ENCODE measurements around the gene SPSB2. TPM values are rescaled to one million over a fixed set of nuclear protein-coding genes. Genes with fewer than 3 reads are reported as not detected.
"Not testable (repeated sequence)": the region's sequence is repeated elsewhere in the genome, so short reads cannot be mapped to it uniquely, and the experiment has no call there.

The SPSB2 gene, protein sequence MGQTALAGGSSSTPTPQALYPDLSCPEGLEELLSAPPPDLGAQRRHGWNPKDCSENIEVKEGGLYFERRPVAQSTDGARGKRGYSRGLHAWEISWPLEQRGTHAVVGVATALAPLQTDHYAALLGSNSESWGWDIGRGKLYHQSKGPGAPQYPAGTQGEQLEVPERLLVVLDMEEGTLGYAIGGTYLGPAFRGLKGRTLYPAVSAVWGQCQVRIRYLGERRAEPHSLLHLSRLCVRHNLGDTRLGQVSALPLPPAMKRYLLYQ
- 10 to 100 TPM in 3 of 4 donors, 1 to 10 TPM in 1; 7.8 to 19.8 (median 13.5) TPM for polyA plus RNA-seq (ENCODE audit: insufficient read length in 4 of 4)

DNA sequence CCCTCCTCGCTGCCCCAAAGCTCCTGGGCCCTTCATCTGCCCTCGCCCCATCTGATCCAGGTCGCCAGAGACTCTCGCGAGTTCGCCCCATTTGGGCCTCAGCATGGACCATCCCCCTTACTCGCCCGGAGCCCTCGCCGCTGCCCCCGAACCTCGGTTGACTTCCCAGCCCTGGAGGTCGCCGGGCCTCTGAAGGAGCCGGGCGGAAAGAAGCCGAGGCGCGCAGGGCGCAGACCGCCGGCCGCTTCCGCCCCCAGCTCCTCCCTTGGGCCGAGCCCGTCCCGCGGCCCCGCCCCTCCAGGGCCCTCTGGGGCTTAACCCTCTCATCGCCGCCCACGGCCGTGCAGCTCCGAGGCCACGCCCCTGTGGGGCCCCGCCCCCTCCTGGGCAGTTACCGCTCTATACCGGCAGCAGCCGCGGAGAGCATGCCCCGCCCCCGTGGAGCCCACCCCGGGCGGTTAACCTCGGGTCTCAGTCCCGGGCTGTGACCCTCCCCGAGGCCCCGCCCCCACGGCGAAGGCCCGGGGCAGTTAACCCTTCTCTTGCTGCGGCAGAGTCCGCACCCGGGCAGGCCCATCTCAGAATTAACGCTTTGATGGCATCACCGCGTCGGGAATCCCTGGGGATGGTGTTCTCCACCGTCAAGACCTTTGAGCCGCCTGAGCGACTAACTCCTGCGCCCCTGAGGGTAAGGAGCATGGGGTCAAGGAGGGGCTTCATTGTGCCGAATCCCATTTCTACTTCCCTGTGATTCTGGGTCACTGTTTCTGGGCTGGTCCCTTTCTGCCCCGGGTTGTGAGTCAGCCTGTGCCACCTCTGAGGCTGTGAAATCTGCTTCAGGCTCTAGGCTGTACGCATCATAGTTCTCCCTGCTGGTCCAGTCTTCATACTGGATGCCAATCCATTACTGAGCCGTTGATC is at the start of gene SPSB2:
Gene SPSB2 (minus strand): TSS at position 210 of the 921 bp plus-strand sequence. CDS start 402 bp downstream, outside the sequence.
- peak; percentile 84 to 97 (median 96) for DNase-seq (ENCODE audit: low read depth in 4 of 4, low spot score in 2 of 4)

DNA sequence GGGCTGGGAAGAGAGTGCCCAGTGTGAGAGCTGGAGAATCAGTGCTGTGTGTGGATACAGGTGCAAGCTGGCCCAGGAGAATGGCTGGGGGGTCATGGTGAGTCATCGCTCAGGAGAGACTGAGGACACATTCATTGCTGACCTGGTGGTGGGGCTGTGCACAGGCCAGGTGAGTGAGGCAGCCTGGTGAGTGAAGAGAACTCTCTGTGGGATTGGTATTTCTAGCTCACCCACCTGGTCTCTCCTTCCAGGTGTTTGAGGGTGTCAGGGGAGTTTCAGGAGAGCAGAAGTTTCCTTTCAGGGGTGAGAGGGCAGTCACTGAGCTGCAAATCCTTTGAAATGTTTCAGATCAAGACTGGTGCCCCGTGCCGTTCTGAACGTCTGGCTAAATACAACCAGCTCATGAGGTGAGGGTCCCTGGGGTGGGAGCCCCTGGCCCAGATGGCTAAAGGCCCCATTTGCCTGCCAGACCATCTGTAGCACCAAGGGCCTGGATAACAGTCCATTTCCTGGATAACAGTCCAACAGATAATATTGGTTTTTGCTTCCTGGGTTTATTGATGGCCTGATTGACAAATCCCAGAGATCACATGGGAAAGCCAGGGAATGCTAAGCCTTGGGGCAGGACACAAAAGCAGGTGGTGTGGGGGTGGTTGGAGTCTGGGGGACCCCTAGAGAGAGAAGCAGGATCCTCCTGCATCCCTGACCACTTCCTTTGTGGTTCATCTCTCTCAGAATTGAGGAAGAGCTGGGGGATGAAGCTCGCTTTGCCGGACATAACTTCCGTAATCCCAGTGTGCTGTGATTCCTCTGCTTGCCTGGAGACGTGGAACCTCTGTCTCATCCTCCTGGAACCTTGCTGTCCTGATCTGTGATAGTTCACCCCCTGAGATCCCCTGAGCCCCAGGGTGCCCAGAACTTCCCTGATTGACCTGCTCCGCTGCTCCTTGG is 49.2 kb upstream of the SPSB2 start:
- no peak for DNase-seq (ENCODE audit: low read depth in 4 of 4, low spot score in 2 of 4)

DNA sequence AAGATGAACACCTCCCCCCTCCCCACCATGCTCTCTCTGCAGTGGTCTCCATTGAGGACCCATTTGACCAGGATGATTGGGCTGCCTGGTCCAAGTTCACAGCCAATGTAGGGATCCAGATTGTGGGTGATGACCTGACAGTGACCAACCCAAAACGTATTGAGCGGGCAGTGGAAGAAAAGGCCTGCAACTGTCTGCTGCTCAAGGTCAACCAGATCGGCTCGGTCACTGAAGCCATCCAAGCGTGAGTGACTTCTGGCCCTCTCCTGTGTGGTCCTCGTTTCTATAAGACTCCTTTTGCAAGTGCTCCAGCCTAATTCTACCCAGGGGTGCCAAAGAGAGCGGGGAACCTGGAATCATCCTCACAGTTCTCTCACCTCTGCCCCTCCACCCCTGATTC is 48.4 kb upstream of the SPSB2 start:
- no peak for DNase-seq (ENCODE audit: low read depth in 4 of 4, low spot score in 2 of 4)

DNA sequence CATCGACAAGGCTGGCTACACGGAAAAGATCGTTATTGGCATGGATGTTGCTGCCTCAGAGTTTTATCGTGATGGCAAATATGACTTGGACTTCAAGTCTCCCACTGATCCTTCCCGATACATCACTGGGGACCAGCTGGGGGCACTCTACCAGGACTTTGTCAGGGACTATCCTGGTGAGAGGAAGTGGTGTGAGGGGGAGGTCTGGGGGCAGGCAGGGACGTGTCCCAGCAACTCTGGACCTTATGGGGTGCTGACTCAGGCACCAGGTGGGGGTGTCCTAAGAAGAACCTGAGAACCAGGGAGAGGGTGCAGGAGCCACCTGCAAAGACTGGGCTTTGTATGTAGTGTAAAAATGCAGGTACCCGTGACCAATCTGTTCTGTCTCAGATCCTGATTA is 46.5 kb upstream of the SPSB2 start:
- DNase-seq (ENCODE audit: low read depth in 4 of 4, low spot score in 2 of 4) = no peak

DNA sequence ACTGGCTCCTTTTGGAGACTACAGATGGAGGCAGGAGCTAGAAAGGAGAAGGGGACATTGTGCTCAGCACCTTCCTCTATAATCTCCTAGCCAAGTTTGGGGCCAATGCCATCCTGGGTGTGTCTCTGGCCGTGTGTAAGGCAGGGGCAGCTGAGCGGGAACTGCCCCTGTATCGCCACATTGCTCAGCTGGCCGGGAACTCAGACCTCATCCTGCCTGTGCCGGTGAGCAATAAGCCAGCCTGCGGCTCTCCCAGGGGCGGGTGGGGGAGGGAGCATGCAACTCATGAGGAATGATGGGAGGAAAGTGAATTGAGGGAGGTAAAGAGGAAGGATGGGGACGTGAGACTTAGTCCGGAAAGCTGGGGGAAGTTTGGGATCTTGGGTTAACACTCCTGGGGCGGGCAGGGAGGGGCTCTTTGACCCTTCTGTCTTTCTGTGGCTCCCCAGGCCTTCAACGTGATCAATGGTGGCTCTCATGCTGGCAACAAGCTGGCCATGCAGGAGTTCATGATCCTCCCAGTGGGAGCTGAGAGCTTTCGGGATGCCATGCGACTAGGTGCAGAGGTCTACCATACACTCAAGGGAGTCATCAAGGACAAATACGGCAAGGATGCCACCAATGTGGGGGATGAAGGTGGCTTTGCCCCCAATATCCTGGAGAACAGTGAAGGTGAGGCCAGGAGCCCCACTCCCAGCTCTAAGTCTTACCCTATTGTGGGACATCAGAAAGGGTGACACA is 44.6 kb upstream of the SPSB2 start:
- no peak for DNase-seq (ENCODE audit: low read depth in 4 of 4, low spot score in 2 of 4)

DNA sequence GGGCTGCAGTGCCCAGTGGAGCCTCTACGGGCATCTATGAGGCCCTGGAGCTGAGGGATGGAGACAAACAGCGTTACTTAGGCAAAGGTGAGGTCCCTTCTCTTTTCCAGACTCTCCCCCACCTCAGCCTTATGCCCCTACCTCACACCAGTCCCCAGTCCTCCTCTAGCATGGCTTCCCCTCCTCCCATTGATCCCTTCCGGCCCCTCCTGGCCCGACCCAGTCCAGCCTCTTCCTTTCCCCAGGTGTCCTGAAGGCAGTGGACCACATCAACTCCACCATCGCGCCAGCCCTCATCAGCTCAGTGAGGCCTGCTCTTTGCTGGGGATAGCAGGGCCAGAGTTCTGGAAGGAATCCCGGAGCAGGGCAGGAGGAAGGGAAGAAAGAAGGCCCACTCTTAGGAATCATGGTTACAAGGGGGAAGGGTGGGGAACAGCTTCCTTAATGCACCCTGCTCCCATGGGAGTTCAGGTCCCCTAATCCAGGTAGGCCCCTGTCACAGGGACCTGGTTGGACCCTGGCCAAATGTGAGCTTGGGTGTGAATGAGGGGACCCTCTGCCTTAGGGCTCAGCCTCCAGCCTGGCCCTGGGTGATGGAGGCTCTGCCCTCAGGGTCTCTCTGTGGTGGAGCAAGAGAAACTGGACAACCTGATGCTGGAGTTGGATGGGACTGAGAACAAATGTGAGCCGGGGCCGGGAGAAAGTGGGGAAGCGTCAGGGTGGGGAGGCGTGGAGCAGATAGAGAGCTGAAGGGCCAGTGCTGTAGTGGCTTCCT is 43.5 kb upstream of the SPSB2 start:
- DNase-seq (ENCODE audit: low read depth in 4 of 4, low spot score in 2 of 4) = no peak

DNA sequence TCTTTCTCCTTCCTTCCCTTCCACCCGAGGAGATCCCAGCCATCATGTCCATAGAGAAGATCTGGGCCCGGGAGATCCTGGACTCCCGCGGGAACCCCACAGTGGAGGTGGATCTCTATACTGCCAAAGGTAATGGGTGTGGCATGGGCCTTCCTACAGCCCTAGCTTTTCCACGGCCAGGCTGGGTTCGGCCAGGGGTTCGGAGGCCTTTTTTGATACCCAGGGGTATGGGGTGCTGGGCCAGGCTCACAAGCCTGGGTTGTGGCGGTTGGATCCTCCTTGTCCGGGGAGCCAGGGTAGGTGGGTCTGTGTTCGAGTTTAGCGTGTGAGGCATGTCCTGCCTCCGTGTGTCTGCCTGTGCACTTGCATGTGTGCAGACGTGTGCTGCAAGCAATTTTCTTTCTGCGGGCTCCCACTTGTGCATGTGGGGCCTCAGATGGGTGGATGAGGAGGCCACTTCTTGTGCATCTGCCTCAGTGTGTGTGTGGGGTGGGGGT is 42.7 kb upstream of the SPSB2 start:
- DNase-seq (ENCODE audit: low read depth in 4 of 4, low spot score in 2 of 4) = no peak

DNA sequence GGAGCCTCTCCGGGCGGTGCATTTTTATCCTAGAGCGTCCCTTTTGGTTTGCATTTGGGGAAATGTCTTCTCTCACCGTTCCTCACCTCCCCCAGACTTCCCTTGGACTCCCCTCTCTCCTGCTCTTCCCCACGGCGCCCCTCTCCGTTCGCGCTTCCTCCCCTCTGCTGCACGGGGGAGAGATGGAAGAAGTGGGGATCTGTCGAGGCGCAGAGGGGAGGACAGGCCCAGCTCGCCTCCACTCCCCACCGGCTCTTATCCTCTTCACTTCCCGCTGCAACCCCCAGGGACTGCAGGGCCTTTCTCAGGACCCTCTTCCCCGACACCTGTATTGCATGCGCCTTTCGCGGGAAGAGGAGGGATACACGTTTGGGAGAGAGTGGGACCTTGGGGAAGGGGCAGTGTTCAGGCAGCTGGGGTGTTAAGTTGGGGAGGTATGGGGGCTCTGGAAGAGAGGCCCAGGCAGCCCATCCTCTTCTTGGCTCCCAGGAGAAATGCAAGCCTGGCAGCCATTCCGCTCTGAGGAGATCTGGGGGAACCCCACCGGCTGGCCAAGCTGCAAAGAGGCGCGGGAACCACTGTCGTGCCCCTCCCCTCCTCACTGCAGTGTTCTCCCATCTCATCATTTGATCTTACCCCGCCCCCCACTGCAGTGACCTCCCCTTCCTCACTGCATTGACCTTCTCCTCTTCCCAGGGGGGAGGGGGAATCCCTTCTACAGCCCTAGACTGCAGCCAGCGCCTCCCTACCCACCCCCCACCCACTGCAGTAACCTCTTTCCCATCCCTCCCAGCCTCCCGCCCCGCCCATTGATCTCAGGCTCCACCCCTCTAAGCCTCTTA is 42.1 kb upstream of the SPSB2 start:
- no peak for DNase-seq (ENCODE audit: low read depth in 4 of 4, low spot score in 2 of 4)

DNA sequence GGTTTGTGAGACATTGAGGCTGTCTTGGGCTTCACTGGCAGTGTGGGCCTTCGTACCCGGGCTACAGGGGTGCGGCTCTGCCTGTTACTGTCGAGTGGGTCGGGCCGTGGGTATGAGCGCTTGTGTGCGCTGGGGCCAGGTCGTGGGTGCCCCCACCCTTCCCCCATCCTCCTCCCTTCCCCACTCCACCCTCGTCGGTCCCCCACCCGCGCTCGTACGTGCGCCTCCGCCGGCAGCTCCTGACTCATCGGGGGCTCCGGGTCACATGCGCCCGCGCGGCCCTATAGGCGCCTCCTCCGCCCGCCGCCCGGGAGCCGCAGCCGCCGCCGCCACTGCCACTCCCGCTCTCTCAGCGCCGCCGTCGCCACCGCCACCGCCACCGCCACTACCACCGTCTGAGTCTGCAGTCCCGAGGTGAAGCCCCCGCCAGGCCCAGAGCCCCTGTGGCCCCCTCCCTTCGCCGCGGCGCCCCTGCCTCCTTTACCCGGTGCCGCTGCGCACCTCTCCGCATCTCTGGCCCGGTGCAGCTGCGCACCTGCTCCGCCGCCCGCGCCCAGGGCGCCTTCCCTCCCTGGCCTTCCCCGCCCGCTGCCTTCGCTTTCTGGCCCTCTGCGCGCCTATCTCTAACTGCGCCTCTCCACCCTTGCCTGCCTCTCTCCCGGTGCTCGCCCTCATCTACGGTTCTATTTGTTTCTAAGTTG is 41.3 kb upstream of the SPSB2 start, which contains the start of gene ENO2:
Gene ENO2 (plus strand): TSS at position 335 of the 701 bp plus-strand sequence. CDS start 1,253 bp downstream, outside the sequence.
- DNase-seq (ENCODE audit: low read depth in 4 of 4, low spot score in 2 of 4) = no peak

DNA sequence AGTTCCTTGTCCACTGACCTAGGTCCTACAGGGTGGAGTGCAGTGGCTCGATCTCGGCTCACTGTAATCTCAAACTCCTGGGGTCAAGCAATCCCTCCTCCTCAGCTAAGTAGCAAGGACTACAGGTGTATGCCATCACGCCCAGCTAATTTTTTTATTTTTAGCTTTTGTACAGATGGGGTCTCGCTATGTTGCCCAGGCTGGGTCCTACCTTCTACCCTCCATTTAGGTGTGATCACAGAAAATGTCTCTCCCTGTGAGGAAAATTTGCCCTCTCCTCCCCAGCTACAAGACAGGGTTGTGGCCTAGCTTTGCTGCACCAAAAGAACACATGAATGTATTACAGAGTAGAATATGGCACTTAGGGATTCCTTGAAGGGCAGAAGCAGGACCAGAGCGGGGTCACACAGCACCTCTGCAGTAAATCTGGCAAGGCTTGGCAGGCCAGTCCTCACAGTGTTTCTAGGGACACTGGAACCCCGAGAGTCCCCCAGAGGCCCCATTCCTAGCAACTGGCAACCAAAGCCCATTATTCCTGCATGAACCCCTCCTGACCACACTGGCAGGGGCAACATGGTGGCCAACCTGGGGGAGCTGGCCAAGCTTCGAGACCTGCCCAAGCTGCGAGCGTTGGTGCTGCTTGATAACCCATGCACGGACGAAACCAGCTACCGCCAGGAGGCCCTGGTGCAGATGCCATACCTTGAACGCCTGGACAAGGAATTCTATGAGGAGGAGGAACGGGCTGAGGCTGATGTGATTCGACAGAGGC is 39.2 kb upstream of the SPSB2 start:
- DNase-seq (ENCODE audit: low read depth in 4 of 4, low spot score in 2 of 4) = no peak

DNA sequence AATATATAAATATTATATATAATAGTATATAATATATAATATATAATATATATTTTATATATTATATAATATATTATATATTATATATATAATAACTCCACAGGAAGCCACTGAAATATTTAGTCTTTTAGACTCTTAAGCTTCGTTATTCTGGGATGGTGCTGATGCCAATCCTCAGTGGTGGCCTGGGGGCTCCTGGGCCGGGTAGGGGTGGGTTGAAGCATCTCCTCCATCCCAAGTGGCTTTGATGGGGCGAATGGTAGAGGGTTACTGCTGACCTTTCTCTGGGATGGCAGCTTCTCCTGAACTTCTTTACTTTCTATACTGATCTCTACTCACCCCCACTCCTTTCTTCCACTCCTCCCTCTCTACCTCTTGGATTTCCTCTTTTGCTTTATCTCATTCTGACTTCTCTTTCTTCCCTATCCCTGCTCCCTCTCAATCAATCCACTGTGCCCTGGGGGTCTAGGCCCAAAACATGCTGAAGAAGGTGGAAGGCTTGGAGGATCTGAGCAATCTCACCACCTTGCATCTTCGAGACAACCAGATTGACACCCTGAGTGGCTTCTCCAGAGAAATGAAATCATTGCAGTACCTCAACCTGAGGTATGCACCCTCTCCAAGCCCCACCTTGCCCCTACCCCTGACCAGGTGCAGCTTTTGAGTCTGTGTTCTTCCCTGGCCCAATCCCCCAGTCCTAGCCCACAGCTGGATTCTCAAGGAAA is 36.5 kb upstream of the SPSB2 start:
- DNase-seq (ENCODE audit: low read depth in 4 of 4, low spot score in 2 of 4) = no peak

DNA sequence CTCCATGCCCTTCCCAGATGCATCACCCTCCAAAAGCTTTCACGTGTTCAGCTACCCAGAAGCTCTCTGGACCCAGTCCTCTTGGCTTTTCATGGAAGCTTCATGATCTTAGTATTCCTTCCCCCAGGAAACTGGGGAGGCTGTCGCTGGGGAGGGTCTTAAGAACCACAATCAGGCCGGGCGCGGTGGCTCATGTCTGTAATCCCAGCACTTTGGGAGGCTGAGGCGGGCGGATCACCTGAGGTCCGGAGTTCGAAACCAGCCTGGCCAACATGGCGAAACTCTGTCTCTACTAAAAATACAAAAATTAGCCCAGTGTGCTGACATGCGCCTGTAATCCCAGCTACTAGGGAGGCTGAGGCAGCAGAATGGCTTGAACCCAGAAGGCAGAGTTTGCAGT is 35.0 kb upstream of the SPSB2 start:
- DNase-seq (ENCODE audit: low read depth in 4 of 4, low spot score in 2 of 4) = not testable (repeated sequence)

DNA sequence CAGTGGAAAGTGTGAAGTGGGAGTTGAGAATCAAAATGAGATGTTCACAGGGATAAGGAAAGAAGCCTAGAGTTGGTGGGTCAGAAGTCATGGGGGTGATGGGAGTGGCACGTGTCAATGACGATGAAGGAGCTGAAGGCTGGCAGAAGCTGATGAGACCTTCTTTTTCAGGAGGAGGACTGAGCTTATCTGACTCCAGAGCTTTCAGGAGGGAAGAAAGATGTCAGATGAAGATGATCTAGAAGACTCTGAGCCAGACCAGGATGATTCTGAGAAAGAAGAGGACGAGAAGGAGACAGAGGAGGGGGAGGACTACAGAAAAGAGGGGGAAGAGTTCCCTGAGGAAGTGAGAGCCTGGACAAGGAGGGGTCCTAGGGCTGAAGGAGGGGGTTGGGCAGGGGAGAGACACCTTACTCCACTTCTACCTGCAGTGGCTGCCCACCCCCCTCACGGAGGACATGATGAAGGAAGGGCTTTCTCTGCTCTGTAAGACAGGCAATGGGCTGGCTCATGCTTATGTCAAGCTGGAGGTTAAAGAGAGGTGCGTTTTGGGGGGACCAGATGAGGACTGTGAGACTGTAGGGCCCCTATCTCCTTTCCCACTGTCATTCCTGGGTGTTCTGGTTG is 32.4 kb upstream of the SPSB2 start:
- DNase-seq (ENCODE audit: low read depth in 4 of 4, low spot score in 2 of 4) = no peak

DNA sequence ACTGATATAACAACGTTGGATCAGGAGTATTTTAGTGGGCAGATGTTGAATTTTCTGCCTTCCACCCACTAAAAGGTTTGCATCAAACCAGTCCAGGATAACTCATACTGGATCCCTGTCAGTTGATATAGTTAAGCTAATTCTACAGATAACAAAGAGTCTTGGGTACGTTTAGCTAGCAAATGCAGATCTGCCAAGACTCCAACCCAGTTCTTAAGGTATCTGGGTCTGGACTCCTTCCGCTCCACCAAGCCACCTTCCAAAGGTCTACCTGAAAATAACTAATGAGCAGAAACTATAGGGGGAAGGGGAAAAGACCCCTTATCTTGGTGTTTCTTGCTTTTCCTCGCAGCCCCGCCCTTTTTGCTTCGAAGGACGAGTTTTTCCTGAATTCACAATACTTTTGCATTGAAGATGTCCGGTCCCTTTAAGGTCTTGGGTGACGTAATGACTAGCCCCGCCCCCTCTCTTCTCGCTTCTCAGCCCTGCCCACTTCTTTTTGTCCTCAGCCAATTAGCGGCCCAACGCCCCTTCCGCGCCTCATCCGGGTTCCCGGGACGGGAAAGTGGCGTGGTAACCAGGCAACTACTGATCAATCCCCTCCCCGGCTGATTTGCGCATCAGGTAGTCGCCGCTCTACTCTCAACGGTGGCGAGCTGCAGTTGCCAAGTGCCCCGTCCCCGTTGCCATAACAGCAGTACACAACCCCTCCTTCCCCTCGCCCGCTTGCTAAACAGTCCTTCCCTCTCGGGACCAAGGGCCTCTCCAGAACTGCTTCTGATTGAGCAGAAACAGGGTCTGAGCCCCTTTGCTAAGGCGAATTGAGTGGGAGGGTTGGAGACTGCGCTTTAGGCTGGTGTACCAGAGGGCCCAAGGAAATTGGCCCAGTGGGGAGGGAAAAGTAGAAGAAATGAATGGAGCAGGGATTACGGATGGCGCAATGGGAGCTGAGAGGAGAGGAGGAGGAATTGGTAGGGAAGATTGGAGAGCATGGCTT is 31.5 kb upstream of the SPSB2 start, which contains the start of gene LRRC23:
Gene LRRC23 (plus strand): TSS at position 543 of the 997 bp plus-strand sequence. CDS start 812 bp downstream, outside the sequence.
- peak; percentile 21 to 96 (median 92) for DNase-seq (ENCODE audit: low read depth in 4 of 4, low spot score in 2 of 4)
